NCI-H2171 (cell line): ENCODE results near the gene ADAMTS3.
"Not testable (repeated sequence)": the region's sequence is repeated elsewhere in the genome, so short reads cannot be mapped to it uniquely, and the experiment has no call there.

Experiments used
- DNase-seq: peaks from one replicate; lab custom pipeline; 2025; lab: John Stamatoyannopoulos, UW

The ADAMTS3 gene

GRCh38 chr4:72468904-72469502 lies 100.0 kb downstream of the ADAMTS3 start:
- no peak for DNase-seq

- DNase-seq = no peak
These were observed 101.4 kb downstream of the ADAMTS3 start for GRCh38 chr4:72467633-72468032.

GRCh38 chr4:72463724-72464123 lies 105.3 kb downstream of the ADAMTS3 start:
- DNase-seq = no peak

GRCh38 chr4:72457158-72457557 lies 111.9 kb downstream of the ADAMTS3 start:
- DNase-seq = no peak

GRCh38 chr4:72451349-72451748 lies 117.7 kb downstream of the ADAMTS3 start:
- DNase-seq = no peak

- no peak for DNase-seq
These were observed 119.3 kb downstream of the ADAMTS3 start for GRCh38 chr4:72449705-72450104.

- no peak for DNase-seq
These were observed 120.8 kb downstream of the ADAMTS3 start for GRCh38 chr4:72448231-72448630.

GRCh38 chr4:72446353-72447055 lies 122.5 kb downstream of the ADAMTS3 start:
- DNase-seq = no peak

- no peak for DNase-seq
These were observed 124.9 kb downstream of the ADAMTS3 start for GRCh38 chr4:72444092-72444491.

GRCh38 chr4:72442715-72443114 lies 126.3 kb downstream of the ADAMTS3 start:
- DNase-seq = no peak

GRCh38 chr4:72442147-72442546 lies 126.9 kb downstream of the ADAMTS3 start:
- no peak for DNase-seq

GRCh38 chr4:72440386-72440785 lies 128.6 kb downstream of the ADAMTS3 start:
- DNase-seq = no peak

GRCh38 chr4:72432975-72433374 lies 136.0 kb downstream of the ADAMTS3 start:
- DNase-seq = no peak

GRCh38 chr4:72432282-72432681 lies 136.7 kb downstream of the ADAMTS3 start:
- DNase-seq = no peak

- DNase-seq = no peak
These were observed 138.0 kb downstream of the ADAMTS3 start for GRCh38 chr4:72430988-72431387.

GRCh38 chr4:72430050-72430449 lies 139.0 kb downstream of the ADAMTS3 start:
- DNase-seq = no peak

GRCh38 chr4:72429397-72429889 lies 139.6 kb downstream of the ADAMTS3 start:
- DNase-seq = no peak

GRCh38 chr4:72427057-72427456 lies 142.0 kb downstream of the ADAMTS3 start:
- no peak for DNase-seq

- not testable (repeated sequence) for DNase-seq
These were observed 143.1 kb downstream of the ADAMTS3 start for GRCh38 chr4:72425908-72426307.

GRCh38 chr4:72424006-72424405 lies 145.0 kb downstream of the ADAMTS3 start:
- DNase-seq = no peak

GRCh38 chr4:72422416-72422815 lies 146.6 kb downstream of the ADAMTS3 start:
- DNase-seq = no peak

- peak; percentile 14 for DNase-seq
These were observed 150.6 kb downstream of the ADAMTS3 start for GRCh38 chr4:72418458-72418857.

GRCh38 chr4:72410158-72410557 lies 158.9 kb downstream of the ADAMTS3 start:
- no peak for DNase-seq

- no peak for DNase-seq
These were observed 160.5 kb downstream of the ADAMTS3 start for GRCh38 chr4:72408568-72408967.
